PC-3 (cell line): Measurements from ENCODE around the gene TFF2. TPM values are rescaled to one million over a fixed set of nuclear protein-coding genes. Genes with fewer than 3 reads are reported as not detected.

ENCODE experiments used
- ATAC-seq: fragments of 200-7000 bp; cut with Tn5 transposase; 2 replicates; pipeline ENCODE4 v1.9.1; 2020; ENCODE audit warnings: mild to moderate bottlenecking, moderate library complexity
- BruUV-seq: library from RNA; stranded (reverse); fragments of 400-500 nt; replicated peaks from 2 replicates; lab custom pipeline; 2021; lab: Mats Ljungman, UMichigan
- CTCF ChIA-PET: fragments of 300-600 bp; sonication (Branson Sonifier 250); formaldehyde crosslinking; loops from one replicate; lab custom pipeline; 2022; ENCODE audit warnings: antibody characterized with exemption; lab: Charles Lee
- POLR2A ChIA-PET: fragments of 300-600 bp; sonication (Branson Sonifier 250); formaldehyde crosslinking; loops from one replicate; lab custom pipeline; 2022; ENCODE audit warnings: antibody characterized with exemption; ENCODE audit not compliant: unreplicated experiment; lab: Charles Lee
- DNase-seq: peaks from one replicate; pipeline ENCODE4 v3.0.0-alpha.2; 2015
- H2AFZ ChIP-seq: fragments of 300-600 bp; sonication (generic); 2 replicates; pipeline ENCODE4 v1.6.0; 2016; ENCODE audit warnings: antibody characterized with exemption, low read length
- H3F3A ChIP-seq: fragments of 300-600 bp; sonication (generic); one replicate; pipeline ENCODE4 v1.6.0; 2017; ENCODE audit warnings: antibody characterized with exemption, low read length, control low read depth, mild to moderate bottlenecking; ENCODE audit not compliant: unreplicated experiment
- H3K27ac ChIP-seq: fragments of 300-600 bp; sonication (generic); 2 replicates; pipeline ENCODE4 v1.5.1; 2016; ENCODE audit warnings: mild to moderate bottlenecking, low read length
- H3K27me3 ChIP-seq: fragments of 300-600 bp; sonication (generic); 2 replicates; pipeline ENCODE4 v1.6.1; 2016; ENCODE audit warnings: low read length, mixed read lengths
- H3K36me3 ChIP-seq: fragments of 300-600 bp; sonication (generic); 2 replicates; pipeline ENCODE4 v1.6.1; 2016; ENCODE audit warnings: low read depth, mixed run types, low read length, mixed read lengths
- H3K4me1 ChIP-seq: fragments of 300-600 bp; sonication (generic); 2 replicates; pipeline ENCODE4 v1.5.1; 2016; ENCODE audit warnings: low read length; ENCODE audit not compliant: insufficient read depth
- H3K4me2 ChIP-seq: fragments of 300-600 bp; sonication (generic); 2 replicates; pipeline ENCODE4 v1.6.0; 2016; ENCODE audit warnings: low read length
- H3K4me3 ChIP-seq: fragments of 300-600 bp; sonication (generic); 2 replicates; pipeline ENCODE4 v1.5.1; 2016; ENCODE audit warnings: mild to moderate bottlenecking, low read length, mixed read lengths
- H3K79me2 ChIP-seq: fragments of 300-600 bp; sonication (generic); 2 replicates; pipeline ENCODE4 v1.6.1; 2017; ENCODE audit warnings: low read length, mixed read lengths
- H3K9ac ChIP-seq: fragments of 300-600 bp; sonication (generic); 2 replicates; pipeline ENCODE4 v1.6.0; 2016; ENCODE audit warnings: mild to moderate bottlenecking, low read length
- H3K9me2 ChIP-seq: fragments of 300-600 bp; sonication (generic); replicated peaks from 2 replicates; pipeline ENCODE4 v1.6.1; 2016; ENCODE audit warnings: mixed run types, low read length, mixed read lengths
- H3K9me3 ChIP-seq: fragments of 300-600 bp; sonication (generic); 2 replicates; pipeline ENCODE4 v1.6.1; 2016; ENCODE audit warnings: low read length, mixed read lengths
- H4K20me1 ChIP-seq: fragments of 300-600 bp; sonication (generic); 2 replicates; pipeline ENCODE4 v1.6.1; 2016; ENCODE audit warnings: low read length, mixed read lengths
- EZH2 ChIP-seq: fragments of 300-600 bp; sonication (generic); IDR thresholded peaks from one replicate; pipeline ENCODE4 v1.6.1; 2017; ENCODE audit warnings: antibody characterized with exemption, mild to moderate bottlenecking, low read length; ENCODE audit not compliant: unreplicated experiment
- EZH2phosphoT487 ChIP-seq: fragments of 300-600 bp; sonication (generic); IDR thresholded peaks from 2 replicates; pipeline ENCODE4 v1.6.1; 2018; ENCODE audit warnings: mild to moderate bottlenecking, antibody characterized with exemption, low read length, borderline replicate concordance
- intact Hi-C: fragments of 100-400 bp; cut with micrococcal nuclease; formaldehyde crosslinking; loops from 2 replicates; pipeline ENCODE4 v1.9.0; 2023
- total RNA-seq: library from RNA; depleted of rRNA; stranded (reverse); fragments of >200 nt; gene quantifications from 2 replicates; pipeline ENCODE4 v1.2.3, GENCODE V29; 2014
- TF ChIP-seq, protein P1 (sequence below): fragments of 300-600 bp; sonication (generic); conservative IDR thresholded peaks from 2 replicates; pipeline ENCODE4 v1.5.1; 2017; ENCODE audit warnings: antibody characterized with exemption, low read depth, mild to moderate bottlenecking, low read length

The TFF2 gene
- total RNA-seq, 1 experiment from 2014 or later = 21.1 TPM

GRCh38 chr21:42337830-42338728 lies 12.7 kb downstream of the TFF2 start:
- H3K4me1 ChIP-seq = peaks cover 15% of the 10 kb centered on the region
- peak overlapping the region; percentile 41 for H3K4me3 ChIP-seq
- TSS peak; percentile 80 for BruUV-seq
- H3K9ac ChIP-seq = peak overlapping the region; percentile 77
- no peaks in the 10 kb centered on the region for H3F3A ChIP-seq
- peak overlapping the region; percentile 66 for H2AFZ ChIP-seq
- H3K9me2 ChIP-seq = no peaks in the 10 kb centered on the region
- H3K79me2 ChIP-seq = no peaks in the 10 kb centered on the region
- no peaks in the 10 kb centered on the region for H3K27me3 ChIP-seq
- intact Hi-C loops = loop anchor here (1.0 kb wide), 5 partner anchors 13 to 112 kb away; partner anchors contain the start of gene TFF1
- peak; percentile 92 for ATAC-seq
- no peaks in the 10 kb centered on the region for H3K9me3 ChIP-seq
- H3K27ac ChIP-seq = peak overlapping the region; percentile 94
- POLR2A ChIA-PET = interaction anchor here (0.6 to 1.4 kb wide), 2 partner anchors 29 to 130 kb away, joined by 3 to 4 read pairs; partner anchors contain the start of gene TFF1
- no peaks in the 10 kb centered on the region for H4K20me1 ChIP-seq
- CTCF ChIA-PET = interaction anchor here (0.6 to 1.7 kb wide), 8 partner anchors 11 to 46 kb away, joined by 3 to 23 read pairs (median 6); partner anchors contain the start of gene TFF2
- no peaks in the 10 kb centered on the region for H3K36me3 ChIP-seq
- TF ChIP-seq, protein P1, sequence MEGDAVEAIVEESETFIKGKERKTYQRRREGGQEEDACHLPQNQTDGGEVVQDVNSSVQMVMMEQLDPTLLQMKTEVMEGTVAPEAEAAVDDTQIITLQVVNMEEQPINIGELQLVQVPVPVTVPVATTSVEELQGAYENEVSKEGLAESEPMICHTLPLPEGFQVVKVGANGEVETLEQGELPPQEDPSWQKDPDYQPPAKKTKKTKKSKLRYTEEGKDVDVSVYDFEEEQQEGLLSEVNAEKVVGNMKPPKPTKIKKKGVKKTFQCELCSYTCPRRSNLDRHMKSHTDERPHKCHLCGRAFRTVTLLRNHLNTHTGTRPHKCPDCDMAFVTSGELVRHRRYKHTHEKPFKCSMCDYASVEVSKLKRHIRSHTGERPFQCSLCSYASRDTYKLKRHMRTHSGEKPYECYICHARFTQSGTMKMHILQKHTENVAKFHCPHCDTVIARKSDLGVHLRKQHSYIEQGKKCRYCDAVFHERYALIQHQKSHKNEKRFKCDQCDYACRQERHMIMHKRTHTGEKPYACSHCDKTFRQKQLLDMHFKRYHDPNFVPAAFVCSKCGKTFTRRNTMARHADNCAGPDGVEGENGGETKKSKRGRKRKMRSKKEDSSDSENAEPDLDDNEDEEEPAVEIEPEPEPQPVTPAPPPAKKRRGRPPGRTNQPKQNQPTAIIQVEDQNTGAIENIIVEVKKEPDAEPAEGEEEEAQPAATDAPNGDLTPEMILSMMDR = peak; percentile 92
- TF ChIP-seq EZH2phosphoT487 = no peak
- peak overlapping the region; percentile 69 for H3K4me2 ChIP-seq
- DNase-seq = peak; percentile 95

DNA sequence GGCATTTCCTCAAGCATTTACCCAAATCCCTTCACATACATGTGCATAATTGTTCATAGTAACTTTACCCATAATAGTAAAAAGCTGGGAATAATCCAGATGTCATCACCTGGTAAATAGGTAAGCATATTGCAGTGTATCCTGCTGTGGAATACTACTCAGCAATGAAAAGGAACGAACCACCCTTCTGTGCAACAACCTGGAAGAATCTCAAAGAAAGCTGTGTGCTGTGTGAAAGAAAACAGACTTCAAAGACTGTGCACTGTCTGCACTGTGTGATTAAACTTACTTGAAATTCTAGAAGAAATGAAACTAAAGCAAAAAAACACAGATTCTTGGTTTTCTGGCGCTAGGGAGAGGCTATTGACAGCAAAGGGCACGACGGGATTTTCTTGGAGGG lies 13.5 kb downstream of the TFF2 start:
- TF ChIP-seq, protein P1 = no peak
- TF ChIP-seq EZH2 (no peak), EZH2phosphoT487 (no peak)
- Histone ChIP-seq H3K27ac (peak overlapping the region; percentile 94), H3K4me2 (peak overlapping the region; percentile 69), H3K9ac (peak overlapping the region; percentile 77), H3F3A (no peaks in the 10 kb centered on the region), H3K9me3 (no peaks in the 10 kb centered on the region), H3K79me2 (no peaks in the 10 kb centered on the region), H3K4me3 (peak overlapping the region; percentile 41), H3K4me1 (peaks cover 15% of the 10 kb centered on the region), H2AFZ (peak overlapping the region; percentile 66), H3K27me3 (no peaks in the 10 kb centered on the region), H3K36me3 (no peaks in the 10 kb centered on the region), H3K9me2 (no peaks in the 10 kb centered on the region), H4K20me1 (no peaks in the 10 kb centered on the region)
- POLR2A ChIA-PET = interaction anchor here (1.4 kb wide), 1 partner anchor 29 kb away, joined by 4 read pairs; the partner anchor contains the start of gene TFF1
- ATAC-seq (no peak), DNase-seq (no peak)
- BruUV-seq = no TSS peak
- intact Hi-C loops = no loop called here
- CTCF ChIA-PET = interaction anchor here (1.0 to 1.6 kb wide), 4 partner anchors 12 to 30 kb away, joined by 3 to 18 read pairs (median 6); no protein-coding TSS in a partner anchor
